ENCODE data around the gene ABCA12. TPM values are rescaled to one million over a fixed set of nuclear protein-coding genes. Genes with fewer than 3 reads are reported as not detected.

Gene ABCA12
- total and polyA plus RNA-seq, 2 of the 13 experiments (the other 11 are each of a cell fraction or from before 2014, with no cell fraction given), result 0.02 to 0.07 TPM

DNA sequence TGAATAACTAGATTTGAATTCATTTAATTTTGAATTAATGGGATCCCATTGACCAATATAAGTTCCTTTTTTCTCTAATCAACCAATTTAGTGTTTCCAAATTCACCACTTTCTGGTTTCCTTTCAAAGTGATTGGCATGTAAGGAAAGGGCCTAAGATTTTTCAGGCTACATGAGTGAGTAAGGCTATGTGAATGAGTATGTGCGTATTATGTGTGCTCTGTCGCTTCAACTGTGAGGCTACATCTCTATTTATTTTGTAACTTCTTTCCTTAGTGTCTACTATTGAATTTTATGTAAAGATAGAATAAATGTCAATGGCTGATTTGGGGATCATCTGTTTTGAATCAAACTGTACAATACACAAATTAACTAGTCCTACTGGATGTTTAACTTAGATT lies 110.6 kb downstream of the ABCA12 start:
- Histone ChIP-seq H3K27ac (ENCODE audit: extremely low read length, insufficient read depth, low read length) (no peak overlapping the region), H3K4me2 (ENCODE audit: low read depth, low read length) (no peak overlapping the region), H3K79me2 (ENCODE audit: insufficient read depth, low read length) (no peaks in the 10 kb centered on the region), H3K36me3 (replicated peaks in 1 of 2; ENCODE audit: control insufficient read depth in 1 of 2, insufficient read depth in 2 of 2, low read length in 2 of 2) (no peaks in the 10 kb centered on the region), H3K4me3 (replicated peaks in 1 of 3; ENCODE audit: insufficient read depth in 1 of 3, low read depth in 2 of 3, low read length in 3 of 3) (no peak overlapping the region), H4K20me1 (ENCODE audit: insufficient read depth, low read length) (no peaks in the 10 kb centered on the region), H3K27me3 (ENCODE audit: control insufficient read depth in 1 of 2, insufficient read depth in 2 of 2, low read length in 2 of 2) (no peaks in the 10 kb centered on the region), H2AFZ (ENCODE audit: low read length) (no peak overlapping the region), H3K4me1 (ENCODE audit: insufficient read depth, low read length) (no peaks in the 10 kb centered on the region), H3K9me3 (ENCODE audit: low read length) (no peaks in the 10 kb centered on the region), H3K9ac (ENCODE audit: insufficient read depth, low read depth, low read length) (no peak overlapping the region)
- POLR2A ChIA-PET, result no interaction called here
- DNase-seq (ENCODE audit: low spot score) (no peak), ATAC-seq (no peak), FAIRE-seq (no peak)
- no TSS peak for BruUV-seq (replicated peaks)
- intact Hi-C loops (cut with micrococcal nuclease; ENCODE audit: unreplicated experiment), result no loop called here
- TF ChIP-seq ELF4 (CRISPR knock-in tag; IDR thresholded peaks at IDR 0.05; ENCODE audit: borderline replicate concordance) (no peak), JARID2 (CRISPR knock-in tag; IDR thresholded peaks at IDR 0.05; ENCODE audit: insufficient replicate concordance) (no peak)
- WGBS (ENCODE audit: low lambda C conversion rate), result 27% methylated on average over 2 of the region's 2 CpGs
- CTCF ChIA-PET (ENCODE audit: low intra/inter-chr PET ratio, low total read pairs), result no interaction called here
- in situ Hi-C loops (cut with HindIII; ENCODE audit: extremely low pct_ligation_motif_present, low pct_unique_long_range_greater_than_20kb), result no loop called here

DNA sequence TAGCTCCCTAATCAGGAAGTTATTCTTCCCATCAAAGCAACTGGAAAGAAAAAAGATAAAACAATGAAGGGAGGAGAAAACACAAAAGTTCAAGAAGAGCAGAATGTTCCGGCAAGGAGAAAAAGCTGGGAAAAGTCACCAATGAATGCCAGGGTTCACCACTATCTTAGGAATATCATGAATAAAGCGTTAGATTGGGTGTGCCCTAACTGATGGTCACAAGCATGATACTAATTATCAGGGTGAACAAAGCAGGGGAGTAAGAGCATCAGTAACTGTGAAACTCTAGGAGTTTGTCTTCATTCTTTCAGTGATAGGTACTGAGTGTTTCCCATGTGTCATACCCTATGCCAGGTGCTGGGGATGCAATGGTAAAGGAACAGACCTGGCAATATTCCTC lies 115.5 kb downstream of the ABCA12 start:
- Histone ChIP-seq H3K79me2 (ENCODE audit: insufficient read depth, low read length) (no peaks in the 10 kb centered on the region), H3K27me3 (ENCODE audit: control insufficient read depth in 1 of 2, insufficient read depth in 2 of 2, low read length in 2 of 2) (peaks cover 0 to 5% of the 10 kb centered on the region in 2 experiments; a peak in 2 of 5 replicates), H3K9ac (ENCODE audit: insufficient read depth, low read depth, low read length) (no peak overlapping the region), H2AFZ (ENCODE audit: low read length) (no peak overlapping the region), H3K4me2 (ENCODE audit: low read depth, low read length) (no peak overlapping the region), H3K9me3 (ENCODE audit: low read length) (no peaks in the 10 kb centered on the region), H3K4me3 (replicated peaks in 1 of 3; ENCODE audit: insufficient read depth in 1 of 3, low read depth in 2 of 3, low read length in 3 of 3) (no peak overlapping the region), H3K4me1 (ENCODE audit: insufficient read depth, low read length) (no peaks in the 10 kb centered on the region), H3K36me3 (replicated peaks in 1 of 2; ENCODE audit: control insufficient read depth in 1 of 2, insufficient read depth in 2 of 2, low read length in 2 of 2) (no peaks in the 10 kb centered on the region), H3K27ac (ENCODE audit: extremely low read length, insufficient read depth, low read length) (no peak overlapping the region), H4K20me1 (ENCODE audit: insufficient read depth, low read length) (no peaks in the 10 kb centered on the region)
- intact Hi-C loops (cut with micrococcal nuclease; ENCODE audit: unreplicated experiment), result no loop called here
- no TSS peak for BruUV-seq (replicated peaks)
- WGBS (ENCODE audit: low lambda C conversion rate), result 32% methylated on average over 2 of the region's 2 CpGs
- DNase-seq (ENCODE audit: low spot score), result no peak
- in situ Hi-C loops (cut with HindIII; ENCODE audit: extremely low pct_ligation_motif_present, low pct_unique_long_range_greater_than_20kb), result loop anchor here (25.0 kb wide), 2 partner anchors 1211 to 1761 kb away; no protein-coding TSS in a partner anchor
- CTCF ChIA-PET (ENCODE audit: low intra/inter-chr PET ratio, low total read pairs), result no interaction called here
- ATAC-seq, result no peak
- no peak for FAIRE-seq
- no peak for TF ChIP-seq MAF1 (CRISPR knock-in tag; IDR thresholded peaks at IDR 0.05; ENCODE audit: borderline replicate concordance)
- POLR2A ChIA-PET, result no interaction called here

All from HepG2 (cell line).